ENCODE data around the gene TSHZ2.

TSHZ2 gene

DNA sequence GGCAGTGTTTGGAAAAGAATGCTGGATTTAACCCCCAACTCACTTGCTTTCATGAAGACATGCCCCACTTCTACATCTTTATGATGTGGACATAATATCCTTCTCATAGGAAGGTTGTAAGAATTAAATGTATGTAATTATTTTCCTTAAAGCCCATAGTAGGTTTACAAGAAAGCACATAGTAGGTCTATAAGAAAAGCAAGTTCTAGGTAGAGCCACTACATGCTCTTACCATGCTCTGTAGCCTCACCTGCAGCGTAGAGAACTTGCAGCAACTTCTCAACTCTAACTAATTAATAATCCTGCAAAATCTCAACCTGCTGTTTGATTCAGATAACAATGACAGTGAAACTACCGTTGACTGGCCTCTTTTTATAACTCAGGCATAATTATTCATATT lies 288.4 kb downstream of the TSHZ2 start:
- no peak for DNase-seq

DNA sequence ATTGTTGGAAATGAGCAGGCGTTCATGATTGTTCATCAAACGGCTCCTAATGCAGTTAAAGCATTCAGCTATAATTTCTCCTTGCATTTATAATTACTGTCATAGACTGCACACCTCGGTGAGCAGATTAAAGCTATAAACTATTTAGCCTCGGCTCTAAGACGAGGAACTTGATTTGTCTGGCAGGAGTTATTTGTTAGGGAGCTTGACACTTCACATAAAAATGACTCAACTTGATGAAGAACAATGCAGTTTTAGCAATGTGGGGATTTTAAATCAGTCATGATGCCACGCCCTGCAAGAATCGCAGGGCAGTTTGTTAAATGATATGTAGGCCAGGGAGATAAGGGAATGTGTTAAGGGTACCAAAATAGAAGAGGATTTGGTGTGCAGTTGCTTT lies 290.2 kb downstream of the TSHZ2 start:
- DNase-seq = no peak

DNA sequence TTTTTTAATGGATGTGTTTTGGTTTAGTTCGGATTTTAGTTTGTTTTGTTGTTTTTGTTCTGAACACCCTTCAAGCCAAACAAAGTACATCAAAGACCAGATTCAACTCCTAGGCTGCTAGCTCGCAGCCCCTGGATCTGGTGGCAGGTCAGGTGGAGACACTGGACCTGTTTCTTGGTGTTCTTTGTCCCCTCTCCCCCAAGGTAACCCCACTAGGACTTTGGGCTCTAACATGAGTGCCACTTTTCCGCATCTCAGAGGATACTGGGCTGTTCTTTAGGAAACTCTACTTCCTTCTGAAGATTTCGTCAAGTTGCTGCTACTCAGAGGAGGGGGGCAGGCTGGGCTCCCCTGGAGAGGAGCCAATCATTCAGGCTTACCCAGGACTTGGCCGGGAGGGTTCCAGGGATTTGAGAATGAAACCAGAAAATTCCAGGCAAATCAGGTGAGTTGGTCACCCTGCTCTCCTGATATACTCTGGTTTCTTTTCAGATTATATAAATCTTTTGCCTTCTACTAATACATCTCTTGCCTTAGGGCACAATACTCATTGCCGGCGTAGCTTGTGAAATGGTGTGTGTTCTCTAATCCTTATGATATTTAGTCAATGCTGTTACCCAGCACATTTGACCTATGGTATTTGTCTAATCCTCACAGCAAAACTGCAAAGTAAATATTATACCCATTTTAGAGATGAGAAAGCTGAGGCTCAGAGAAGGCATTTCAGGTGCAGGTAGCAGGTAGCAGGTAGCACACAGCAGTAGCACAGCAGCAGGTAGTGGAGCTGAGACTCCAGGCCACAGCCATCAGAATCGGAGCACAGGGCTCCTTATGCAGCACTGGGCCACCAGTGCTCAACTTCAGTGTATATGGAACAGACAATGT lies 291.6 kb downstream of the TSHZ2 start:
- no peak for DNase-seq

DNA sequence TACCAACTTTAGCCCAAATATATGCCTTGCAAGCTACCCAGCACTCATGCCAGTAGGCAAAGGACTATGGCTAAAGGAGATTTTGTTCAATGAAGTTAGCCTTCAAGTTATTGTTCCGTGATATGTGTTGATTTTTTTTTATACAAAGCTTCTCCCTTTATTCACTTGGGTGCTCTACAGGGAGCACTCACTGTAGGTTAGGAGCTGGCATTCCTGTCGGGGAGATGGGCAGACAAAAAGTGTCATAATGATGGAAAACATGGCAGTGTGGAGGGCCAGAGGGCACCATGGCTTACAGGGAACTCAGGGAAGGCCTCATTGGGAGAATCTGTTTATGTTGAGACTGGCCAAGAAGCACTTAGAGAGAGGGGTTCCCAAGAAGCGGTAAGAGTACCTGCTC lies 292.4 kb downstream of the TSHZ2 start:
- DNase-seq = no peak

DNA sequence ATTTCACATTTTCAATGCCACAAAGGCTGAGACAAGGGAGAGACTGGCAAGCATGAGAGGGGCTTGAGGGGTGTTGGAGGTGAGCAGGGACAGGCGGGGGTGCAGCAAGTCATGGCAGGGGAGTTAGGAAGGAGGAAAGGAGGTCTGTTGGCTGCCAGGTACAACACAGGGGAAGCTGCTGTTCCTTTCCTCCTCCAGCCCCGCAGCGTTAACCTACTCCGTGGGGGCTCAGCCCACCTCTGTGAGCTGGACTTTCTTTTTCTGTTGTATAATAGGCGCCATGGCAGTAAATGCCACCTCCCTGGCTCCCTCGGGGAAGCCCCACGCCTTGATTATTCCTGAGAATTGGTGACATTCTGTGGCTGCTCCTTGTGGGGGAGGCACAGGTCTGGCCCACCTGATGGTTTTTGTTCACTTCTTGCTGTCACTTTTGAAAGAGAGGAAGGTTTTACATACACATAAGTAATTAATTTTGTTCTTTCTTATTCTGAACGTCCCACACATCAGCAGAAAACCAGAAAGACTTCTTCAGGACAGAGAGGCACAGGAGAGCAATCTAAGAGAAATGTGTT lies 293.2 kb downstream of the TSHZ2 start:
- no peak for DNase-seq

DNA sequence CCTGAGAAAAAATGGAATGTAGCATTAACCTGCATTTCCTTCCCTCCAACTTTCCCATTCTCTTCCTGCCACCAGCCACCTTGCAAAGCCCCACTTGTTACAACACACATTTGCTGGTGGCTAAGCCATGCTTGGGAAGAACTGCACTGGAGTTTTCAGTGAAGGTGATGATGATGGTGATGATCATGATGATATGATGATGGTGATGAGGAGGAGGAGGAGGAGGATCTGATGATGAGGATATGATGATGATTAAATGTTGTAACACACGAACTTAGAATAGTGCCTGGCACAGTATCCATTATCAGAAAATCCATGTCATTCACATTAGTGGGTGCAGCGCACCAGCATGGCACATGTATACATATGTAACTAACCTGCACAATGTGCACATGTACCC lies 297.2 kb downstream of the TSHZ2 start:
- no peak for DNase-seq

DNA sequence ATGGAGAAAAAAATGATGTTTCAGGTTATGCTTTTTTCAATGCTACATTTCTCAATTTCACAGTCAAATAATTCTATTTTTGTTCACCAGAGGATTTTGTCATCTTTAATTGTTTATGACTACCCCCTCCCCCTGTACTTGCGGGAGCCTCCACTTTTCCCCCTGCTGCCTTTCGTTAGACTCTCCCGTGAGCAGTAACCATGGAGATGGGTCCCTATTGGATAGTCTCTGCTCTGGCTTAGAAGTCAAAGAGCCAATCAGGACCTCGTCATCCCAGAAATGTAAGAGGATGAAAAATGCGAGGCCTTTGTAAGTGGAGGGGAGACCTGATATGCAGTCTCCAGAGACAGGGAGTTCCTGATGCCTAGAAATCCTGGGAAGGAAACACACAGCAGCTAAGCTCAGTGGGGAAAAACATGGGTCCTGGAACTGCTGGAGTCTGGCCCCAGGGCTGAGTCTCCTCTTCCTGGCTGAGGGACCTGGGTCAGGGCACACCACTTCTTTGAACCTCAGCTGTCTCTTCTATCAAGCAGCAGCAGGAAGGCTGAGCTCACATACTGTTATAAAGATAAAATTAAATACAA lies 298.7 kb downstream of the TSHZ2 start:
- DNase-seq = no peak

DNA sequence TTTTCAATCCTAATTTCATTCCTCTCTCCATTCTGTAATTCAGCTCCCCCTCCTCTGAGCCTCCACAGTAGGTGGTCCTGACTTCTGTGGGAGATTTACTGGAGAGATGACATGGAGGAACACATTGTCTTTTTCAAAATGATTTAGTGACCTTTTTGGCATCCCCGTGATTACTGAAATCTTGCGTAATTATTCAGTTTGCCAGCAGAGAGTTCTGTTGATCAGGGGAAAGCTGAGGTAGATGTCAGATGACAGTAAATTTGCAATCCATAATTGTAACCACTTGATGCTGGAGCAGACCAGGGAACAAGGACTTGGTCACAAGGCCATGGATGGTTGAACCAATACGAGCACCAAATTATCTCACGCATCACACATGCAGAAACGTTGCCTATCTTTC lies 302.2 kb downstream of the TSHZ2 start:
- DNase-seq = no peak

DNA sequence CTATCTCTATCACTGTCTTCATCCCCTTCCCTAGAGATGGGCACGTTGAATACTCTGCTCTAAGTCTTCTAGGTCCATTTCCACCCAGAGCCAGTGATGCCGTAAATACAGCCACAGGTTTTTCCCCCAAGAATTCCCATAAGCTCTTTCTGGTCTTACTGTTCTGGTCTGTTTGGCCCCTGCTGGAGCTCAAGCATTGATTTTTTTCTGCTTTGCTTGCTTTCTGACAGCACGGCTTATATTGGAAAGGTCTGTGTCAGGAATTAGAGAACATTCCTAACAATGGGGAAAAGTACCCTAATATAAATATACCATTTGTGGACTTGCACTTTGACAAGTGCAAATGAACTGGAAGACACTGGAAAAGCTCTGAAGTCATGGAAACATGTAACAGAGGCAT lies 302.6 kb downstream of the TSHZ2 start:
- no peak for DNase-seq

DNA sequence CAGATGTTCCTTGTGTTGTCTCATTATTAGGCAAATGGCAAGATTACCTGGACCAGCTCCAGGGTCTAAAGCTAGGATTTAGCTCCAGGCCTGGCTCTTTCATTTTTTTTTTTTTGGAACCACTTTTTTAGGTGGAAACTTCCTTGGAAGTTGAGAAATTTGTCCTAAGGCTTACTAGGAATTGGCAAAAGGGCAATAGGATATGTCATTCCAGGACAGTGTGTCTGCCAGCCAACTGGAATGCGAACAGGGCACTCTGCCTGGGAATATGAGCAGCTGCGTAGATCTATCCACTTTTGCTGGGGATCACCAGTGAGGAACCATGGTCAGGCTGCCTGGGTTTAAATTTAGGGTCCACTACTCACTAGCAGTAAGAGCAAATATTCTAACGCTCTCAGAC lies 304.0 kb downstream of the TSHZ2 start:
- peak; percentile 41 for DNase-seq

DNA sequence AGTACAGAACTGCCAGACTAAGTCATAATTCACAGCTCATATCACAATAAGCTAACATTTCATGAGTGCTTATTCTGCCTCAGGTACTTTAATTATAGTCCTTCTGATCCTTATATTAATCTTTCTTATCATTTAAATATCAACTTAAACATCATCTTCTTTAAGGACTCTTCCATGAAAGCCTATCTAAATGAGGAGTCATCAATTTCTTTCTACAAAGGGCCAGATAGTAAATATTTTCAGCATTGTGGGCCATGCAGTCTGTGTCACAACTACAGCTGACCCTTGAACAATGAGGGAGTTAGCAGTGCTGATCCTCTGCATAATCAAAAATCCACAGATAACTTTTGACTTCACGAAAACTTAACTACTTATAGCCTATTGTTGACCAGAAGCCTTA lies 306.4 kb downstream of the TSHZ2 start:
- DNase-seq = no peak

DNA sequence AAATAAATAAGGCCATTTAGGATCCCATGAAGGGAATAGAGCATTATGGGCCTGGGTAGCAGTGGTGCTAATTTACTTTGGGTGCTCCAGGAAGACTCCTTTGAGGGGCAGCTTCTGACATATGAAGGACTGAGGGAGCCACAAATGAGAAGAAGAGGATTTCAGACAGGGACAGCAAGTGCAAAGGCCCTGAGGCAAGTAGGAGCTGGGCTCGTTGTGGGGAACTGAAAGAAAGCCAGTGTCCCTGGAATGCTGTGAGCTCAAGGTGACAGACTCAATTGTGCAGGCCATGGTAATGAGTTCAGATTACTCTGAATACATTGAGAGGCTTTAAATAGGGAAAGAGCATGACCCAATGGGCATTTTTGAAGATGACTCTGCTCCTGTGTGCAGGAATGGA lies 307.6 kb downstream of the TSHZ2 start:
- no peak for DNase-seq

DNA sequence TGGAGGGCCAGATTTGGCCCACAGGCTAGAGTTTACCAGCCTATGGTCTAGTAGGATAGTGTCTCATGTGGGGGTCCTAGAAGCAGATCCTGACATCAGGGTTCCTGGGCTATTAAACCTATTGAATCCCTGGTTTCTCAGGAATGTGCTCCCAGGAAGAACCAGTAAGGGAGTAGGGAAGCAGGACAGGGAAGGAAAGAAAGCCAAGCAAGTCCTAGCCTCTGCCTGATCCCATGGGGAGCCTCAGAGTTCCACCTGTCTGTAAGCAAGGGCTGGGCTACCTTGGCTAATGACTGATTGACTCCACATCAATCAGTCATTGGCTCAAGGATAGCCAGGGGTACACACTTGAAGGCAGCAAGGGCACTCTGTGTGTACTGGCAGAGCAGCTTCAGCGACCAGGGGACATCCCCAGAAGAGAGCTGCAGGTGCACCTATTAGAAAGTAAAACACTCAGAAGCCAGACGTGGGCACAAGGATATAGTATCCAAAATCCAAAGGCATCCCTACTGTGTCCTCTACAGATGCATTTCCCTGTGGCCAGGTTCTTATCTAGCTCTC lies 309.5 kb downstream of the TSHZ2 start:
- DNase-seq = no peak

DNA sequence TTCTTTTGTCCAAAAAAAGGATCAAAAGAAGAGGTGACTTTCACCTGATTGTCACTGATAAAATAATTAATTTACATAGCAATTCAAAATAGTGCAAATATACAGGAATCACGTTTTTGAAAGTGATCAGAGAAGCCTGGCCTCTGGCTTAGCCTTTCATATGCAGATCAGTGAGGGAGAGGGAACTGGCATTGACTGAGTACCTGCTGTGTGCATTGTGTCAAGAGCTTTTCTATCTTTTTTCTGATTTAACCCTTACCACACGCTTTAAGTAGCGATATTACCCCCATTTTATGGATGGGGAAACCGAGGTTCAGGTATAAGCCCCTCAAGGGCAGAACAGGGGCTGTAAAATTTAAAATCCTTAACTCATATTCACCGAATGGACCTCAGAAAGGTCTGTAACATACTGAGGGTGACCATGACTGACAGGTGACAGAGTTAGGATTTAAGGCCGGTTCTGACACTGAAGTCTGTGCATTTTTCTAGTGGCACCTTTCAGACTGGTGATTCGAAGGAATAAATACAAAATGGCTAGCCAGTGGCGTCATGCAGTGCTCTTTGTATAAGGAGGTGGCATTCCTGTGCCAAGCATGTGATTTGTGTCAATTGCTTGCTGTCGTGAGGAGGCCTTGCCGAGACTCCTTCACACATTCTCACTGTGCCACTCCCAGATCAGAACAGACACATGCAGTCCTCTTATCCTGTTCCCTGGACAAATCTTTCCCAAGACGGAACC lies 310.2 kb downstream of the TSHZ2 start:
- no peak for DNase-seq

DNA sequence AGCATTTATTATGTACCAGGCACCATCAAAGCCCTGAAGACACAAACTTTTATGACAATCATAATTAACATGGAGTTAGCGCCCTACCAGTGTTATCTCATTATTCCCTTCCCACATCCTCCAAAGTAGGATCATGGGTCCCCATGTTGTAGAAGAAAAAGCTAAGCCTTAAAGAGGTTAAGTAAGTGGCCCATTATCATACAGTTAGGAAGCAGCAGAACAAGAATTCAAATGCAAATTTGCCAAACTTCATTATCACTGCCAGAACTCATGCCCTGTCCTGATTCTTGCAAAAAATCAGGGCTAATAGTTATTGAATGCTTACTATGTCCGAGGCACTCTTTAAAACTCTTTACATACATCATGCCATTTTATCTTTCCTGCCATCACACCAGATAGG lies 310.9 kb downstream of the TSHZ2 start:
- DNase-seq = no peak

DNA sequence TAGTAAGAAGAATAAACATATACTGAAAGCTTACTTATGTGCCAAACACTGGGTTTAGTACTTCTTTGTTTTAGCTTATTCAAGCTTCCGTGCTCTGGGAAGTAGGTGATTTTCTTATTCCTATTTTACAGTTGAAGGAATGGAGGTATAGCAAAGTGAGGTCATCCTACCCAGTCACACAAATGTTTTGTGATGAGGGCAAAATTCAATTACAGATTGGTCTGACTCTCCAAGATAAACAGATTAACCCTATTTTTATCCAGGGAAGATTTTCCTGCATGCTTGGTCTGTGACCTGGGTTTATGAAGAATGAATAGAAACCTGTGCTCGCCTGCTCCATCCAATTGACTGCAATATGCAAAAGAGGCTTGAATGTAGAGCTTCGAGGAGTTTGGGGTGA lies 311.4 kb downstream of the TSHZ2 start:
- DNase-seq = no peak

DNA sequence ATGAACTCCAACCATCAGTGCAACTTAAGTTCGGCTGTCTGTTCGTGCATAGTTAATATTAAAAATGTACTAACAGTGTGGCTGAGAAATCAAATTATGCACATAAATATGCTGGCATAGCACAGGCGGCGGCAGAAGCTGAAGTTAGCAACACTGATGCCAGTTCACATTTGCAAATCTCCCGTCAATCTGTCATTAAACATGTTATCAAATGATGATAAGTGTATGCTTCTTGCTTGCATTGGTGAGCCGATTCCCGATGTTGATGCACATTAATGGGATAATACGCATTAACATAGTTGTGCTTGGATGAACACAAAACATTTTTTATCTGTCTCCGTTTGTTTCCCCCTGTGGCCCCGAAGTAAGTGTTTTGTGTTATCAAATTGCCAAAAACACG lies 312.1 kb downstream of the TSHZ2 start:
- no peak for DNase-seq

DNA sequence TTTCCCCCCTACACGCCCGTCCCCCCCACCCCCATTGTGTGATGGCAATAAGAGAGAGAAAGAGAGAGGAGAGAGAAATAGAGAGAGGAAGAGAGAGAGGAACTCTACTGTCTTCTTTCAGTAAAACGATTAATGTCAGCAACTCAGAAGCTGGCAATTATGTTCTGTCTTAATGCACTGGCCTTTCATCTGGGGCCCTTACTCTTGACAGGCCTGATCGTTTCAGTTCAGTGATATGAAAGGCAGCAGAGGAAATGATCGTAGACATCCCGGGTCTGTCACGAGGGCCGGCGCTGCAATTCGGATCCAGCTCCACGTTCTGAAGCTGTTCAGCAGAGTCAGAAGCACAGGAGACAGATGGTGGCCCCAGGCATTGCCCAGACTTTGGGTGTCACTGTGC lies 312.5 kb downstream of the TSHZ2 start:
- DNase-seq = no peak

DNA sequence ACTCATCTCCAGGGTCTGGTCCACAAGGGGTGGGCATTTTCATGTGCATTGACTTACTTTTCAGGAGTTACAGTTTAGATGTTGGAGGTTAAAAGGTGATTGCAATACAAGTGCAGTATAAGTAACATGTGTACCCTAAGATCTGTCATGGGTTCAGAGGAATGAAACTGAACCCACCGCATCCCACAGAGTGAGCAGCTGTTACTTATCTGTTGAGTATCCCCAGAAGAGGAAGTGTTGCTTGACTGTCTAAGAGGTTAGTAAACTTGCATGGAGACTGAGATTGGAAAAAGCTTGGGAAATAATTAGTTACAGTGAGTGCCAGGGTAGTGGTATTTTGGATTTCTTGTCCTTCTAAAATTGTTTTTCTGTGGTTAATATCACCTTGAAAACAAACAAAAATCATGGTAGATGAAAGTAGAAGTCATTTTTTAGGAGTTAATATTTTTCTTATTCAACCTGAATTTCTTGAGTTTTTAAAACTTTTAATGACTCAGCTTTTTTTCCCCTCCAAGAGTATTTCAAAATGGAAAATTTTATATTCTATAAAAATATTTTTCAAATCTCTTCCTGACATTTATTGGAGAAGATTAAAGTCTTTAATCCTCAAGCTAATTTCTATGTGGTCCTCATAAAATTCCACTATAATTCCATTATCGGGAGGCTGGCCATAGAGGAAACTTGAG lies 315.3 kb downstream of the TSHZ2 start:
- DNase-seq = no peak

DNA sequence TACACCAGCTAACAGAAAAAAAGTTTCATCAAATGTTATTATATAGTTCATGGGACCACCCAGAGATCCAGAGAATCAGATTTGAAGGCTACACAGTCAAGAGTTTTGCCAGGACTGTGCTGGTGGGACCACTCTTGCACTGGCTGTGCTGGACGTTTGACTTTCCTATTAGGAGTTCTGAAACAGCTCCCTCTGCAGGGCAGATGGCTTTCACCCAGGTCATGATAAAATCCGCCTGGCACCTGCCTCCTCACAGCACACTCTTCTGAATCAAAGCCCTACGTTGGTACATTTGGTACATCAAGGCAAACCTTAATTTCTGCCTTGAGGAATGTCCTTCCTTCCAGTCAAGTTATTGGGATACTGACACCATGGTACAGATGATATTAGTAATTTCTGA lies 319.4 kb downstream of the TSHZ2 start:
- no peak for DNase-seq

DNA sequence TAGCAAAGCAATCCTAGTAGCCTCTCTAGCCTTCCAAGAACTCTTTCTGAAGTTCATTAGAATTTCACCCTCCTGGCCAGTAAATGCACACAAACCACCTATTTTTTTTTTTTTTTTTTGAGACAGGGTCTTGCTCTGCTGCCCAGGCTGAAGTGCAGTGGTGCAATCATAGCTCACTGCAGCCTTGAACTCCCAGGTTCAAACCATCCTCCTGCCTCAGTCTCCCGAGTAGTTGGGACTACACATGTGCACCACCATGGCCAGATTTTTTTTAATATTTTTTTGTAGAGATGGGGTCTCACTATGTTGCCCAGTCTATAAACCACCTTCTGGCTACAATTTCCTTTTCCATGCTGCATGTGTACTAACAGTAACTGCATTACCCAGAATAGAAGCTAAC lies 320.2 kb downstream of the TSHZ2 start:
- DNase-seq = no peak

DNA sequence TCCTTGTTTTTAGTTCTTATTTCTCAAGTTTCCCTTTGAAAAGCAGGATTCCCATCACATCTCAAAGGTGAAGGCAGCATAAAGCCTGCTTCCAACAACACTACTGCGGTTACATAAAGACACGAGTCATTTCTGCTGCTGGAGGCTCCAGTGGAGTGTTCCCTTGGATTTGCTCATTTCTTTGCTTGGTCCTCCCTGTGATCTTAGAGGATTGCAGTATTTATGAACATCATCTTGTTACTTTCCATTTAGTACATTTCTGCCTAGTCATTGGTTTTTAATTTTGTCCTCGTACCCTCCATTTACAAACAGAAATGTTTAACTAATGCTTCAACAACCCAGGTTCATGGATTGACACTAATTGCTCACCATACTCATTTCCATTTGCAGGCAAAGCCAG lies 322.6 kb downstream of the TSHZ2 start:
- no peak for DNase-seq

DNA sequence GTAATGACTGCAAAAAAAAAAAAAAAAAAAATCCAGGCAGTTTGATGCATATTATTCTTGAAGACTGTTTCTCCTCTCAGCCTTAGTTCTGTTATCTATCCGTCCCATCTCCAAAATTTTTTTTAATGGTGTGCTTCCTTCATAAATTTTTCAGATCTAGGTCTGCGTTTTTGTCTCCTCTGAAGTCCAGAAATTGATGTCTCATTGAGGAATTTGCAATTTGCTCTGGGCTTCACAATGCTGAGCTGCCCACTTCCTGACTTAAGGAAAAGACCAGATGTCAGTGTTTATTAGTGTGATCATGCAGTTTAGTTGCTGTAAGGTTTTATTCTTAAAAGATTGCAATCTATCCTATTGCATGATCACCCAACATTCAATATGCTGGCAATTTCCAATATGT lies 323.9 kb downstream of the TSHZ2 start:
- DNase-seq = no peak

Data from right hindlimb (tissue), 1 donor.